ENCODE data around the gene TRUB1. TPM values are rescaled to one million over a fixed set of nuclear protein-coding genes. Genes with fewer than 3 reads are reported as not detected.

The TRUB1 gene
- total RNA-seq, 1 donor from 2014 or later = 13.1 TPM

GRCh38 chr10:114900658-114901057 is 37.3 kb upstream of the TRUB1 start:
- ATAC-seq (no peak), DNase-seq (no peak)
- TF ChIP-seq, protein P1, sequence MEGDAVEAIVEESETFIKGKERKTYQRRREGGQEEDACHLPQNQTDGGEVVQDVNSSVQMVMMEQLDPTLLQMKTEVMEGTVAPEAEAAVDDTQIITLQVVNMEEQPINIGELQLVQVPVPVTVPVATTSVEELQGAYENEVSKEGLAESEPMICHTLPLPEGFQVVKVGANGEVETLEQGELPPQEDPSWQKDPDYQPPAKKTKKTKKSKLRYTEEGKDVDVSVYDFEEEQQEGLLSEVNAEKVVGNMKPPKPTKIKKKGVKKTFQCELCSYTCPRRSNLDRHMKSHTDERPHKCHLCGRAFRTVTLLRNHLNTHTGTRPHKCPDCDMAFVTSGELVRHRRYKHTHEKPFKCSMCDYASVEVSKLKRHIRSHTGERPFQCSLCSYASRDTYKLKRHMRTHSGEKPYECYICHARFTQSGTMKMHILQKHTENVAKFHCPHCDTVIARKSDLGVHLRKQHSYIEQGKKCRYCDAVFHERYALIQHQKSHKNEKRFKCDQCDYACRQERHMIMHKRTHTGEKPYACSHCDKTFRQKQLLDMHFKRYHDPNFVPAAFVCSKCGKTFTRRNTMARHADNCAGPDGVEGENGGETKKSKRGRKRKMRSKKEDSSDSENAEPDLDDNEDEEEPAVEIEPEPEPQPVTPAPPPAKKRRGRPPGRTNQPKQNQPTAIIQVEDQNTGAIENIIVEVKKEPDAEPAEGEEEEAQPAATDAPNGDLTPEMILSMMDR (IDR thresholded peaks at IDR 0.05) = no peak
- Histone ChIP-seq H3K27me3 (ENCODE audit: low read depth) (no peaks in the 10 kb centered on the region), H3K4me3 (no peak overlapping the region), H3K27ac (no peak overlapping the region), H3K9me3 (no peaks in the 10 kb centered on the region), H3K4me1 (no peaks in the 10 kb centered on the region), H3K36me3 (no peaks in the 10 kb centered on the region)
- intact Hi-C loops (cut with DNase I) = no loop called here

GRCh38 chr10:114902151-114902550 is 35.8 kb upstream of the TRUB1 start:
- ATAC-seq = no peak
- TF ChIP-seq, protein P1 (IDR thresholded peaks at IDR 0.05) = no peak

DNA sequence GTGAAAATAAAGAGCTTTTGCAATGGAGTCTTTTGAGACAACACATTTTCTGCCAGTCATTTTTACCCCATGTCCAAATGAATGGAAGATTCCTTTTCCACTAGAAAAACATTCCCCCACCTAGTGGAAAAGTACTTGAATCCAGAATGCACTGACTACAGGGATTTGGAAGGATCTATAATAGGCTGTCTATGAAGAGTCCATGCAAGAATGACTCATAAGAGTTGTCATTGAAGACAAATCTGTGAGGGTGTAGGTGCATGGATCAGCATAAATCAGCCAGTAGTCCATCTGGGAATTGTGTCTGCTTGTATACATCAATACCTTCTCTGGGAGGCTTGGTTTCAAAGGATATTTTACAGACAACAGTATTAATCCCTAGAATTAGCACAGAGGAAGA is 32.5 kb upstream of the TRUB1 start:
- H3K27ac ChIP-seq = no peak overlapping the region
- no peaks in the 10 kb centered on the region for H3K4me1 ChIP-seq
- no peaks in the 10 kb centered on the region for H3K36me3 ChIP-seq
- intact Hi-C loops (cut with DNase I) = no loop called here
- no peaks in the 10 kb centered on the region for H3K9me3 ChIP-seq
- TF ChIP-seq, protein P1 (IDR thresholded peaks at IDR 0.05) = no peak
- H3K4me3 ChIP-seq = no peak overlapping the region
- DNase-seq (no peak), ATAC-seq (no peak)
- no peaks in the 10 kb centered on the region for H3K27me3 ChIP-seq (ENCODE audit: low read depth)

More at GRCh38 chr10:114902151-114902550, 35.8 kb upstream of the TRUB1 start:
- H3K36me3 ChIP-seq = no peaks in the 10 kb centered on the region
- H3K4me1 ChIP-seq = no peaks in the 10 kb centered on the region
- H3K27ac ChIP-seq = no peak overlapping the region
- no peaks in the 10 kb centered on the region for H3K27me3 ChIP-seq (ENCODE audit: low read depth)
- no peaks in the 10 kb centered on the region for H3K9me3 ChIP-seq
- intact Hi-C loops (cut with DNase I) = no loop called here
- DNase-seq = no peak
- H3K4me3 ChIP-seq = no peak overlapping the region

GRCh38 chr10:114906981-114907380 is 31.0 kb upstream of the TRUB1 start:
- no peak for DNase-seq
- intact Hi-C loops (cut with DNase I) = no loop called here
- H3K4me3 ChIP-seq = no peak overlapping the region
- H3K4me1 ChIP-seq = no peaks in the 10 kb centered on the region
- TF ChIP-seq, protein P1 (IDR thresholded peaks at IDR 0.05) = no peak
- no peak for ATAC-seq
- no peak overlapping the region for H3K27ac ChIP-seq
- H3K27me3 ChIP-seq (ENCODE audit: low read depth) = no peaks in the 10 kb centered on the region
- H3K36me3 ChIP-seq = no peaks in the 10 kb centered on the region
- H3K9me3 ChIP-seq = no peaks in the 10 kb centered on the region

DNA sequence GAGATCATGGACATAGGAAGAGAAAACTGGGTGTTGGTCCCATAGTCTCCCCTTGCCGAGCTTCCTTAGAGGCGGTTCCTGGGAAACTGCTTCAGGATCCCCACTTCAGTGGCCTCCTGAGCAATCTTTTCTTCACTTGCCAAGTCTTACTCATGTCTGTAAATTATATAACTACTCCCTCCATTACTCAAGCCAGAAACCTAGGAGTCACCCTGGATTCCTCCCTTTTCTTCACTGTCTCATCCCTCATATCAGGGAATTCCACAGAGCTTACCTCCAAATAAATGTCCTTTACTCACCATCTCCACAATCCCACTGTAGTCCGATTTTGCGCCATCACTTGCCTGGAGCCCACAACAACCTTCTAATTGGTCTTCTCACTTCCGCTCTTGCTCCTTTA is 29.1 kb upstream of the TRUB1 start:
- no peaks in the 10 kb centered on the region for H3K4me1 ChIP-seq
- DNase-seq (no peak), ATAC-seq (no peak)
- intact Hi-C loops (cut with DNase I) = no loop called here
- no peaks in the 10 kb centered on the region for H3K36me3 ChIP-seq
- no peaks in the 10 kb centered on the region for H3K9me3 ChIP-seq
- H3K4me3 ChIP-seq = no peak overlapping the region
- no peak overlapping the region for H3K27ac ChIP-seq
- TF ChIP-seq, protein P1 (IDR thresholded peaks at IDR 0.05) = no peak
- no peaks in the 10 kb centered on the region for H3K27me3 ChIP-seq (ENCODE audit: low read depth)

All from lower lobe of right lung (tissue), 2 donors.